ENCODE results near the gene GRIN1.
"Not testable (repeated sequence)": the region's sequence is repeated elsewhere in the genome, so short reads cannot be mapped to it uniquely, and the experiment has no call there.

Gene GRIN1

DNA sequence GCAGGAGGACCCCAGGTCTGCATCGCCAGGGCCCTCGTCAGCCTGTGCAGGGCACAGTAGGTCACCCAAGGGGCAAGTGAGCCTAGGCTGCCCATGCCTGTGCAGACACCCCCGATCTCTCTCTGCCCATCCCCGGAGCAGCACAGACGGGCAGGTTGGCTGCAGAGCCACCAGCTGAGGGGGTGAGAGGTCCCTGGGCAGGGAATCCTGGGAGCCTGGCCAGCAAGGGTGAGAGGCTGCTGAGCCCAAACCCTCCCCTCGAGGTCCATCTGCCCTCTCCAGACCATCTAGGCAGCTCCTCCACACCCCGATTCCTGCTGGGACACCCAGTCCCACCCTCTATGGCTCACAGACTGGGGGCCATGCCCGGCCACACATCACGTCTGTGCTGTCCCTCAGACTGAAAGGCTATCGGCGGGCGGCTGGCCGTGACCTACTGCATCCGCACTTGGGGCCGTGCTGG, 21.7 kb upstream of the GRIN1 start:
- FAIRE-seq (no peak), DNase-seq (ENCODE audit: insufficient read length, low spot score) (no peak)
- TF ChIP-seq CTCF (IDR thresholded peaks at IDR 0.05; ENCODE audit: insufficient read depth, missing control alignments): no peak

- DNase-seq (ENCODE audit: insufficient read length, low spot score); FAIRE-seq: not testable (repeated sequence)
These were observed 20.8 kb upstream of the GRIN1 start for GRCh38 chr9:137118092-137118603.

DNA sequence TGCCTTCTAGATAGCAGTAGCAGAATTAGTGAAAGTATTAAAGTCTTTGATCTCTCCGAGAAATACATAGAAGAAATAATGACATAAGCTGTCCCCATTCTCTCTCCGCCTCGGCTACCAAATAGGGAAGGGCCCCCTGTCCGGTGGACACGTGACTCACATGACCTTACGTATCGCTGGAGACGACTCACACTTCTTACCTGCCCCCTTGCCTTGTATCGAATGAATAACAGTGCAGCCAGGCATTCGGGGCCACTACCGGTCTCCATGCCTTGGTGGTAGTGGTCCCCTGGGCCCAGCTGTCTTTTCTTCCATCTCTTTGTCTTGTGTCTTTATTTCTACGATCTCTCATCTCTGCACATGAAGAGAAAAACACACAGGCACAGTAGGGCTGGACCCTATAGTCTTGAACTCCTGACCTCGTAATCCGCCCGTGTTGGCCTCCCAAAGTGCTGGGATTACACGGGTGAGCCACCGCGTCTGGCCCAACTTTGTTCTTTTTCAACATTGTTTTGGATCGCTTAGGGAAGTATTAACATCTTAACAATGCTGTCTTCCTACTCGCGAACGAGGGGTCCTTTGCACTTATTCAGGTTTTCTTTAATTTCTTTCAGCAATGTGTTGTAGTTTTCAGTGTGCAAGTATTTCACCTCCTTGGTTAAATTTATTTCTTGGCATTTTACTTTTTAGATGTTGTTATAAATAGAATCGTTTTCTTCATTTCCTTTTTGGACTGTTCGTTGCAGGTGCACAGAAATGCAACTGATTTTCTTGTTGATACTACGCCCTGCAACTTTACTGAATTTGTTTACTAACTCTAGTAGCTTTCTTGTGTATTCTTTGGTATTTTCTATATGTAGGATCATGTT, 16.8 kb upstream of the GRIN1 start:
- DNase-seq (ENCODE audit: insufficient read length, low spot score); FAIRE-seq: not testable (repeated sequence)

GRCh38 chr9:137122796-137123467, 16.0 kb upstream of the GRIN1 start:
- FAIRE-seq; DNase-seq (ENCODE audit: insufficient read length, low spot score): not testable (repeated sequence)

GRCh38 chr9:137123468-137123837, 15.5 kb upstream of the GRIN1 start:
- TF ChIP-seq CTCF (IDR thresholded peaks at IDR 0.05; ENCODE audit: insufficient read depth, missing control alignments): no peak
- FAIRE-seq (no peak), DNase-seq (ENCODE audit: insufficient read length, low spot score) (no peak)

DNA sequence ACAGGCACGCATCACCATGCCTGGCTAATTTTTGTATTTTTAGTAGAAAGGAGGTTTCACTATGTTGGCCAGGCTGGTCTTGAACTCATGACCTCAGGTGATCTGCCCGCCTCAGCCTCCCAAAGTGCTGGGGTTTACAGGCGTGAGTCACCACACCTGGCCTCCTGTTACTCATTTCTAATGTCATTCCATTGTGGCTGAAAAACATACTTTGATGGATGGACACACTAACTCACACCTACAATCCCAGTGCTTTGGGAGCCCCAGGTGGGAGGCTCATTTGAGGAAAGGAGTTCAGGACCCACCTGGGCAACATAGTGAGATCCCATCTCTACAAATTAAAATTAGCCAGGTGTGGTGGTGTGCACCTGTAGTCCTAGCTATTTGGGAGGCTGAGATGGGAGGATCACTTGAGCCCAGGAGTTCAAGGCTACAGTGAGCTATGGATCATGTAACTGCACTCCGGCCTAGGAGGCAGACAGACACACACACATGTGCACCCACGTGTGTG, 14.9 kb upstream of the GRIN1 start:
- DNase-seq (ENCODE audit: insufficient read length, low spot score); FAIRE-seq: not testable (repeated sequence)

DNA sequence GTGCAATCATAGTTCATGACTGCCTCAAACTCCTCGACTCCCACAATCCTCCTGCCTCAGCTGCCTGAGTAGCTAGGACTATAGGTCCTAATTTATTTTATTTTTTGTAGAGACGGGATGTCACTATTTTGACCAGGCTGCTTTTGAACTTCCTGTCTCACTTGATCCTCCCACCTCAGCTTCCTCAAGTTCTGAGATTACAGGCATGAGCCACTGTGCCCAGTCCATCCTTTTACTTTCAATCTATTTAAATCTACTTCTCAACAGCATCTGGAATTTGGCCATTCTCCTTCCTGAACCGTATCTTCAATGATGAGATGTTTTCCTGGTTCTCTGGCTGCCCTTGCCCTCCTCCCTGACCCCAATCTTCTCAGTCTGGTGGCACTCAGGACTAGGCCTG, 12.2 kb upstream of the GRIN1 start:
- DNase-seq (ENCODE audit: insufficient read length, low spot score) (no peak), FAIRE-seq (no peak)
- no peak for TF ChIP-seq CTCF (IDR thresholded peaks at IDR 0.05; ENCODE audit: insufficient read depth, missing control alignments)

- DNase-seq (ENCODE audit: insufficient read length, low spot score) (no peak), FAIRE-seq (no peak)
These were observed 11.4 kb upstream of the GRIN1 start for GRCh38 chr9:137127301-137128157.

More at GRCh38 chr9:137127301-137128157, 11.4 kb upstream of the GRIN1 start:
- no peak for TF ChIP-seq CTCF (IDR thresholded peaks at IDR 0.05; ENCODE audit: insufficient read depth, missing control alignments)

All from D721Med (cell line).